Neural progenitor cell (in vitro differentiated cells): ENCODE measurements around the gene SIVA1.

ENCODE experiments used
- EZH2 ChIP-seq: fragments of 200-600 bp; sonication (generic); IDR thresholded peaks from 2 replicates; pipeline ENCODE4 v1.6.1; 2017; ENCODE audit warnings: antibody characterized with exemption, mild to moderate bottlenecking, moderate library complexity
- EZH2phosphoT487 ChIP-seq: fragments of 200-600 bp; sonication (generic); IDR thresholded peaks from 2 replicates; pipeline ENCODE4 v1.6.1; 2017; ENCODE audit warnings: antibody characterized with exemption
- TF ChIP-seq, protein P1 (sequence below): fragments of 200-600 bp; sonication (generic); IDR thresholded peaks from 2 replicates; pipeline ENCODE4 v1.5.1; 2017; ENCODE audit warnings: antibody characterized with exemption, mild to moderate bottlenecking

DNA sequence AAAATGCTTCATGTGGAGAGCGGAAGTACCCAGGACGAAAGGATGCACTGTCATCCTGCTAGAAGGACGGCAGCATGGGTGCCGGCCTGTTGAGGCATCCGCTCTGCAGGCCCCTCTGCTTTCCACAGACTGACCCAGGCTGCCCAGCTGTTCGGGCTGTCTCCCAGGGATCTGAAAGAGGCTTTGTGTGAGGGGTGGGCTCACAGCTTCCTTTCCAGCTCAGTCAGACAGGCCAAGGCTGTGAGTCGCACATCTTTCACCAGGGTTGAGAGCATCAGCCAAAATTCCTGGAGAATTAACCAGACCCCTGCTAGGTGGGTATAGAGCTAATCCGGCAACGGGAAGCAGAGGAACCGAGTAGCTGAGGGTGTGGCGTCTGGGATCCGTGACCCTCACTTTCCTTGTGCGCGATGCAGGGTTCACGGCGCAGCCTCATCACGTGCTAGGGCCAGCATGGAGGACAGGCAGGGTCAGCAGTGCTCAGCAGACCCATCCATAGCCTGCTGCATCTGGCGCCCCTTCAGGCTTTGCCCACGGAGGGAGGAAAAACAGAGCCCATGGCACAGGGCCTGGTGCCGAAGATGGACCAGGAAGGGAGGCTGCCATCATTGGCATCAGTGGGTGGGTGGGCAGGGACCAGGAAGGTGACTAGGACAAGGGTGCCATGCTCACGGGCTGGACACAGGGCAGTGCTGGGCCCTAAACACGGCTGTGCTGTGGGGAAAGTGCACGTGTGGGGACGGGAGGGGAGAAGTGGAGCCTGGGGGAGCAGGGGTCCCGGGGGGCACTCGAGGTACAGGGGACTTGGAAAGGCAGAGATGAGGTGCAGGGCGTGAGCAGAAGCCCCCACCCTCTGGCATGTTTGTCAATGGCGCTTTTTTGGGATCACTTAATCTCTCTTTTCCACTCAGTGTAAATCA, 9.2 kb upstream of the SIVA1 start:
- TF ChIP-seq, protein P1, sequence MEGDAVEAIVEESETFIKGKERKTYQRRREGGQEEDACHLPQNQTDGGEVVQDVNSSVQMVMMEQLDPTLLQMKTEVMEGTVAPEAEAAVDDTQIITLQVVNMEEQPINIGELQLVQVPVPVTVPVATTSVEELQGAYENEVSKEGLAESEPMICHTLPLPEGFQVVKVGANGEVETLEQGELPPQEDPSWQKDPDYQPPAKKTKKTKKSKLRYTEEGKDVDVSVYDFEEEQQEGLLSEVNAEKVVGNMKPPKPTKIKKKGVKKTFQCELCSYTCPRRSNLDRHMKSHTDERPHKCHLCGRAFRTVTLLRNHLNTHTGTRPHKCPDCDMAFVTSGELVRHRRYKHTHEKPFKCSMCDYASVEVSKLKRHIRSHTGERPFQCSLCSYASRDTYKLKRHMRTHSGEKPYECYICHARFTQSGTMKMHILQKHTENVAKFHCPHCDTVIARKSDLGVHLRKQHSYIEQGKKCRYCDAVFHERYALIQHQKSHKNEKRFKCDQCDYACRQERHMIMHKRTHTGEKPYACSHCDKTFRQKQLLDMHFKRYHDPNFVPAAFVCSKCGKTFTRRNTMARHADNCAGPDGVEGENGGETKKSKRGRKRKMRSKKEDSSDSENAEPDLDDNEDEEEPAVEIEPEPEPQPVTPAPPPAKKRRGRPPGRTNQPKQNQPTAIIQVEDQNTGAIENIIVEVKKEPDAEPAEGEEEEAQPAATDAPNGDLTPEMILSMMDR, result no peak
- TF ChIP-seq EZH2, result no peak
- TF ChIP-seq EZH2phosphoT487, result no peak
